GM12873 (cell line): ENCODE data around the gene STX8.

Experiments
- TF ChIP-seq, protein P1 (sequence below): IDR thresholded peaks from 2 replicates; pipeline ENCODE4 v1.5.1; 2012; ENCODE audit warnings: low read depth, mild to moderate bottlenecking, moderate library complexity, low read length, control low read depth; ENCODE audit not compliant: insufficient read depth; ENCODE audit errors: missing control alignments

Gene STX8

DNA sequence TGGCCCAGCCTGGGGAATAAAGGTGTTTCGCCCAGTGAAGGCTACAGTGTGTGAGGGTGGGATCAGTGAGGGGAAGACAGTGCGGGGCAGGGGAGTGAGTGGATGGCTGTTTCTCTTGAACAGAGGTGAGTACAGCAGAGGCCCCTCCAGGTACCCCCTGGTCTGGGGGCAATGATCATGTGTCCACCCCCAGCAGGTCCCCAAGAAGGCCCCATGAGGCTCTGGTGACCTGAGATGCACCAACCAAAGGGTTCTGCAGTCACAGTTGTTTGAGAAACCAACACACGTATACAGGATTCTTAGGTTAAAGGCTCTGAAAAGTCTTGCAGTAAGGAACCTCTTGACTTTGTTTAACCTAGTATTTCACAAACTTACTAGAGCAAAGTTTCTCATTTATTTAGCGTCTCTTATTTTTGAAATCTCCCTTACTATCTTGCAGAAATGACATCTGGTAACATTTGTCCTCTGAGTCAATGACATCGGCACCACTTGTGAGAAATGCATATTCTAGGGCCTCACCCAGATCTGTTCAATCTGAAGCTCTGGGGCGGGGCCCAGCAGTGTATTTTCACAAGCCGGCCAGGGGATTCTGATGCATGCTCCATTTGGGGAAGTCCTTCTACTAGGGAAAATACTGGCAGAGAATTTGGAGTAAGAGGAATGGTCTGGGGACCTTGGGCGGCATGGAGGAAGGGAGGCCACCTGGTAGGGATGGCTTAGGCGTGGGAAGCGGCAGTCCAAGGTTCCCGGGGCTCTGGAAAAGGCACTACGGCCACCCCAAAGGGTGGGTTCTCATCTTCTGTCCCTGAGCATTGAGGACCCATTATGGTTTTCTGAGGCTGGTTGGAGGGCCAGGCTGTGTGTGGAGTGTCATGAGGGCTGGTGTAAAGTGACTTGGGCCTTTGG, 337.0 kb downstream of the STX8 start:
- TF ChIP-seq, protein P1, sequence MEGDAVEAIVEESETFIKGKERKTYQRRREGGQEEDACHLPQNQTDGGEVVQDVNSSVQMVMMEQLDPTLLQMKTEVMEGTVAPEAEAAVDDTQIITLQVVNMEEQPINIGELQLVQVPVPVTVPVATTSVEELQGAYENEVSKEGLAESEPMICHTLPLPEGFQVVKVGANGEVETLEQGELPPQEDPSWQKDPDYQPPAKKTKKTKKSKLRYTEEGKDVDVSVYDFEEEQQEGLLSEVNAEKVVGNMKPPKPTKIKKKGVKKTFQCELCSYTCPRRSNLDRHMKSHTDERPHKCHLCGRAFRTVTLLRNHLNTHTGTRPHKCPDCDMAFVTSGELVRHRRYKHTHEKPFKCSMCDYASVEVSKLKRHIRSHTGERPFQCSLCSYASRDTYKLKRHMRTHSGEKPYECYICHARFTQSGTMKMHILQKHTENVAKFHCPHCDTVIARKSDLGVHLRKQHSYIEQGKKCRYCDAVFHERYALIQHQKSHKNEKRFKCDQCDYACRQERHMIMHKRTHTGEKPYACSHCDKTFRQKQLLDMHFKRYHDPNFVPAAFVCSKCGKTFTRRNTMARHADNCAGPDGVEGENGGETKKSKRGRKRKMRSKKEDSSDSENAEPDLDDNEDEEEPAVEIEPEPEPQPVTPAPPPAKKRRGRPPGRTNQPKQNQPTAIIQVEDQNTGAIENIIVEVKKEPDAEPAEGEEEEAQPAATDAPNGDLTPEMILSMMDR: no peak

DNA sequence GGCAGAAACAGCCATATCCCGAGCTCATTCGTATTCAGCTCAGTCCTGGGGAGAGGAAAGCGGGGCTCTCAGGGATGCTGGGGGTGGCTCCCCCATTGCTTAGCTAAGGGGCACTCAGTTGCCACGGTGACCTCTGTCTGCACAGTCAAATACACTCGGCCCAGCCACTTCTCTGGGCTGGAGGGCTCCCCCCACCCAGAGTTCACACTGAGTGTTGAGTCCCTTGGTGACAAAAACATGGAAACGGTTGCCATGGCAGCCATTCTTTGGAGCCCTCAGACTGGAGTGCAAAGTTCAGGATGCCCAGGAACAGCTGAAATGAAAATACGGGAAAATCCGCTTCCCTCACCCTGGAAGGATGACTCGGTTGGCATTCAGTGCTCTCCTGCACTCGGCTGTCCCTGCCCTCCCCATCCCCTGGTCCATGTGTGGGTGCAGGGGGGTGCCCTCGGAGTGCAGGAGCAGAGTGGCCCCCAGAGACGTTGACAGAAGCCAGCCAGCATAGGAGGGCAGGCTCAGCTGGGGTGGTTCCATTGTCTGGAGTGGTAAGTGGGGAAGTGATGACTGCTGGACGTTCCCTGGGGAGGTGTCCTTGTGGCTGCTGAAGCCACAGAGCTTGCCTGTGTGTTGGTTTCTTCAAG, 337.8 kb downstream of the STX8 start:
- TF ChIP-seq, protein P1: no peak

DNA sequence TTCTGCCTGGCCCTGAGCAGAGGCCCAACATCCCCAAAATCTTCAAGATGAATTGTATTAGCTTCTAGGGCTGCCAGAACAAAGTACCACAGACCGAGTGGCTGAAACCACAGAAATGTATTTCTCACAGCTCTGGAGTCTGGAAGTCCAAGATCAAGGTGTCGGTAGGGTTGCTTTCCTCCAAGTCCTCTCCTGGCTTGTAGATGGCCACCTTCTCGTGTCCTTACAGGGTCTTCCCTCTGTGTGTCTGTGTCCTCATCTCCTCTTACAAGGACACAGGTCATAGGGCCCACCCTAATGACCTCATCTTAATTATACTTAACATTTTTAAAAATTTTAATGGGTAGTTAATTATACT, 338.6 kb downstream of the STX8 start:
- TF ChIP-seq, protein P1: no peak

DNA sequence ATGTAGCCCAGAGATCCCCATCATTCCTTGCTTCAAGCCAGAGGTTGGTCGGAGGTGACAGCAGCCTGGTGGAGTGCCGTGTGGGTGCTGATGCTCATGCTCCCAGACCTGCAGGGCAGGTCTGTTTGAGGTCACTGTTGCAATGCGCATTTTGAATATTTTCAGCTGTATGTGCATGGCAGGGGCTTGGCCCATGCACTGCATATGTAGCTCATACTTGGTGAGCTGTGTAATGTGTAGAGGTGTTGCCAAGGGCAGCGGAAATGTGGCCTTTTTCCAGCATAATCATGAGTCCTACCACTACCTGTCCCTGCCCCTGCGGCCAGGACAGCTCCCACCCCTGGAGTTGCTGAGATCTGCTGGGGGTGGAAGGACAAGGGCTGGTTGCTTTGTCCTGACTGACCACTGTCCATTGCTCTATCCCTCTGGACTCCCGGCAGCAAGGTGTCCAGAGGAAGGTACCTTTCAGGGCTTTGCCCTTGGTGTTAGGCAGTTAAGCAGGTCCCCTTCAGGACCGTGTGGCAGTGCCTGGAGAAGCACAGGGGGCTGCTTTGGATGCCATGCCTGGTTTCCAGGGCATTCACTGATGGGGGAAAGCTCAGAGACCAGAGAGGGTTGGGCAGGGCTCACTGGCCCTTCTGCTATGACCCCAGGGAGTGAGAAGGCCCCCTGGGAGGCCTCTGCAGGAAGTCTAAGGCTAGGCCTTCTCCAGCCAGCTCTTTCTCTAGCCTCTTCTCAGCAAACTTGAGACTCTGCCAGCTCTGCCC, 339.2 kb downstream of the STX8 start:
- TF ChIP-seq, protein P1: no peak

DNA sequence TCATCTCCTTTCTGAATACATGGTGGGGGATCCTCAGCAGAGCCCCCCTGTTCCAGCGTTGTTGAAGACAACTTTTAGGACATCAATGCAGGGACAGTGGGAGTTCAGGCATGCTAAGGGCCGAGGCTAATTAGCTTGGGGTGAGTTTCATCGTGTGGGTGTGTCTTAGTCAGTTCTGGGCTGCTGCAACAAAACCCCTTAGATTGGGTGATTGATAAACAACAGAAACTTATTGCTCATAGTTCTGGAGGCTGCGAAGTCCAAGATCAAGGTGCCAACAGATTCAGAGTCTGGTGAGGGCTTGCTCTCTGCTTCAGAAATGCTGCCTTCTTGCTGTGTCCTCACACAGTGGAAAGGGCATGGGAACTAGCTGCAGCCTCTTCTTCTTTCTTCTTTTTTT, 340.3 kb downstream of the STX8 start:
- TF ChIP-seq, protein P1: no peak

DNA sequence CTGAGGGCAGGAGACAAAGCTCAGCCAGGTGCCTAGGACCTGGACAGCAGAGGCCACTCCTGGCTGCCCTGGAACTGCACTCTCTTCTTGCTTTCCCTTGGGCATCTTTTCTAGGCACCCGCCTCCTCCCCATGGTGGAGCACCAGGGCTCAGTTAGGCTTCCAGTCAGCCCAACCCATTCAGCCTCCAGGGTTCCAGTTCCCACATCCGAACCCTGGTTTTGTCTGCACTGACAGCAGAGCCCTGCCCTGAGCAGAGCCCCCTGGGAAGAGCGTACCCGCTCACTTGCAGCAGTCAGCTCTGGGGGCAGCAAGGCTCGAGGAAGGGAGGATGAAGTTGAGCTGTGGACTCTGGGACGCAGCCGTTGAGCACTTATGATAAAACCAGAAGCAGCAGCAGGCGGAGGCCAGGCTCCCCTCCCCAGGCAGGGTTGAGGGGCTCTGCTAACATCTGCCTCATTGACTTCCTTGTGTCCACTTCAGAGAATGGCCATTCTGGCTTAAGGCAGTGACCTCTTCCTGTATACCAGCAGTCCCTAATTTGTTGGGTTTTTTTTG, 341.2 kb downstream of the STX8 start:
- TF ChIP-seq, protein P1: no peak
